ENCODE measurements around the gene NPTN. TPM values are rescaled to one million over a fixed set of nuclear protein-coding genes. Genes with fewer than 3 reads are reported as not detected.

The NPTN gene
- total RNA-seq, 2 donors from 2014 or later = 37.2 to 38.4 TPM

- Mint-ChIP-seq H3K27ac (no peak overlapping the region), H3K9me3 (no peaks in the 10 kb centered on the region), H3K36me3 (no peaks in the 10 kb centered on the region)
- peak; percentile 43 to 59 for ATAC-seq
- DNase-seq (ENCODE audit: low spot score in 2 of 2) = no peak
These were observed 24.2 kb downstream of the NPTN start for GRCh38 chr15:73608941-73609340.

- DNase-seq (ENCODE audit: low spot score in 2 of 2) = no peak
- no peak for ATAC-seq
- Mint-ChIP-seq H3K36me3 (no peaks in the 10 kb centered on the region), H3K27ac (no peak overlapping the region), H3K9me3 (no peaks in the 10 kb centered on the region)
These were observed 24.7 kb downstream of the NPTN start for GRCh38 chr15:73608475-73608874.

GRCh38 chr15:73607843-73608242 lies 25.3 kb downstream of the NPTN start:
- H3K36me3 Mint-ChIP-seq = no peaks in the 10 kb centered on the region
- no peak overlapping the region for H3K27ac Mint-ChIP-seq
- DNase-seq (ENCODE audit: low spot score in 2 of 2) (no peak), ATAC-seq (no peak)
- H3K9me3 Mint-ChIP-seq = no peaks in the 10 kb centered on the region

GRCh38 chr15:73607405-73607804 lies 25.8 kb downstream of the NPTN start:
- Mint-ChIP-seq H3K9me3 (no peaks in the 10 kb centered on the region), H3K36me3 (no peaks in the 10 kb centered on the region), H3K27ac (peak overlapping the region in 1 of 2 donors; percentile 20)
- DNase-seq (ENCODE audit: low spot score in 2 of 2) (no peak), ATAC-seq (no peak)

- DNase-seq (ENCODE audit: low spot score in 2 of 2) = no peak
- no peak overlapping the region for H3K27ac Mint-ChIP-seq
These were observed 27.3 kb downstream of the NPTN start for GRCh38 chr15:73605759-73606436.

GRCh38 chr15:73604477-73604876 lies 28.7 kb downstream of the NPTN start:
- H3K27ac Mint-ChIP-seq = no peak overlapping the region
- H3K36me3 Mint-ChIP-seq = no peaks in the 10 kb centered on the region
- no peaks in the 10 kb centered on the region for H3K9me3 Mint-ChIP-seq
- no peak for ATAC-seq
- no peak for DNase-seq (ENCODE audit: low spot score in 2 of 2)

More at GRCh38 chr15:73605759-73606436, 27.3 kb downstream of the NPTN start:
- no peak for ATAC-seq
- no peaks in the 10 kb centered on the region for H3K9me3 Mint-ChIP-seq
- H3K36me3 Mint-ChIP-seq = no peaks in the 10 kb centered on the region

GRCh38 chr15:73602992-73603391 lies 30.2 kb downstream of the NPTN start:
- no peak overlapping the region for H3K27ac Mint-ChIP-seq
- H3K36me3 Mint-ChIP-seq = no peaks in the 10 kb centered on the region
- DNase-seq (ENCODE audit: low spot score in 2 of 2) (no peak), ATAC-seq (no peak)
- no peaks in the 10 kb centered on the region for H3K9me3 Mint-ChIP-seq

GRCh38 chr15:73602446-73602843 lies 30.7 kb downstream of the NPTN start:
- ATAC-seq (peak in 1 of 2 donors; percentile 31), DNase-seq (ENCODE audit: low spot score in 2 of 2) (no peak)
- H3K36me3 Mint-ChIP-seq = no peaks in the 10 kb centered on the region
- no peak overlapping the region for H3K27ac Mint-ChIP-seq
- H3K9me3 Mint-ChIP-seq = no peaks in the 10 kb centered on the region

- ATAC-seq = no peak
- no peak for DNase-seq (ENCODE audit: low spot score in 2 of 2)
- no peak overlapping the region for H3K27ac Mint-ChIP-seq
- H3K36me3 Mint-ChIP-seq = no peaks in the 10 kb centered on the region
- no peaks in the 10 kb centered on the region for H3K9me3 Mint-ChIP-seq
These were observed 31.4 kb downstream of the NPTN start for GRCh38 chr15:73601451-73602445.

- Mint-ChIP-seq H3K36me3 (peaks cover 0 to 6% of the 10 kb centered on the region in 2 donors), H3K27ac (no peak overlapping the region), H3K9me3 (no peaks in the 10 kb centered on the region)
- no peak for DNase-seq (ENCODE audit: low spot score in 2 of 2)
- ATAC-seq = no peak
These were observed 32.5 kb downstream of the NPTN start for GRCh38 chr15:73600413-73601335.

- Mint-ChIP-seq H3K27ac (no peak overlapping the region), H3K36me3 (peaks cover 0 to 6% of the 10 kb centered on the region in 2 donors), H3K9me3 (no peaks in the 10 kb centered on the region)
- no peak for ATAC-seq
- DNase-seq (ENCODE audit: low spot score in 2 of 2) = no peak
These were observed 33.3 kb downstream of the NPTN start for GRCh38 chr15:73599934-73600333.

GRCh38 chr15:73598530-73599160 lies 34.5 kb downstream of the NPTN start:
- ATAC-seq = no peak
- Mint-ChIP-seq H3K36me3 (peaks cover 0 to 6% of the 10 kb centered on the region in 2 donors), H3K9me3 (no peaks in the 10 kb centered on the region), H3K27ac (no peak overlapping the region)
- DNase-seq (ENCODE audit: low spot score in 2 of 2) = no peak

- H3K9me3 Mint-ChIP-seq = no peaks in the 10 kb centered on the region
- H3K36me3 Mint-ChIP-seq = peaks cover 0 to 6% of the 10 kb centered on the region in 2 donors
- no peak for ATAC-seq
- DNase-seq (ENCODE audit: low spot score in 2 of 2) = no peak
- no peak overlapping the region for H3K27ac Mint-ChIP-seq
These were observed 36.1 kb downstream of the NPTN start for GRCh38 chr15:73597036-73597638.

GRCh38 chr15:73596174-73596573 lies 37.0 kb downstream of the NPTN start:
- H3K27ac Mint-ChIP-seq = peak overlapping the region in 1 of 2 donors; percentile 40
- DNase-seq (ENCODE audit: low spot score in 2 of 2) = no peak
- H3K36me3 Mint-ChIP-seq = peaks cover 0 to 6% of the 10 kb centered on the region in 2 donors
- no peak for ATAC-seq
- H3K9me3 Mint-ChIP-seq = no peaks in the 10 kb centered on the region

GRCh38 chr15:73594109-73594508 lies 39.1 kb downstream of the NPTN start:
- DNase-seq (ENCODE audit: low spot score in 2 of 2) (no peak), ATAC-seq (no peak)
- Mint-ChIP-seq H3K9me3 (no peaks in the 10 kb centered on the region), H3K27ac (no peak overlapping the region), H3K36me3 (peaks cover 0 to 6% of the 10 kb centered on the region in 2 donors)

Measured in activated naive CD4-positive, alpha-beta T cell treated with anti-CD3 and anti-CD28 coated beads, Interleukin-2, amount 50 U/mL, for 72 hours (primary cell).